Mesenchymal stem cell (in vitro differentiated cells and primary cell): ENCODE results near the gene OTUD4.

Experiments used
- DNase-seq: peaks from one replicate; pipeline ENCODE4 v3.0.0-alpha.2; 2013
- H2AFZ ChIP-seq: one replicate; pipeline ENCODE4 v1.6.1; 2013; ENCODE audit warnings: low read depth, mild to moderate bottlenecking, control low read depth, inconsistent platforms, low read length, moderate library complexity
- H2AK5ac ChIP-seq: 2 replicates; pipeline ENCODE4 v1.6.1; 2013; ENCODE audit warnings: low read length, moderate library complexity, mild to moderate bottlenecking, inconsistent platforms; ENCODE audit not compliant: severe bottlenecking
- H2BK120ac ChIP-seq: one replicate; pipeline ENCODE4 v1.6.1; 2013; ENCODE audit warnings: low read depth, mild to moderate bottlenecking, inconsistent platforms, low read length, moderate library complexity
- H2BK12ac ChIP-seq, 2 experiments: one replicate each; pipeline ENCODE4 v1.6.1; 2013; ENCODE audit warnings: inconsistent platforms in 2 of 2, low read length in 2 of 2, mild to moderate bottlenecking in 2 of 2, moderate library complexity in 2 of 2, control low read depth in 1 of 2
- H2BK15ac ChIP-seq: one replicate; pipeline ENCODE4 v1.6.1; 2013; ENCODE audit warnings: mild to moderate bottlenecking, low read depth, inconsistent platforms; ENCODE audit not compliant: poor library complexity, severe bottlenecking
- H2BK5ac ChIP-seq: 2 replicates; pipeline ENCODE4 v1.6.1; 2013; ENCODE audit warnings: low read depth, mild to moderate bottlenecking, low read length, control low read depth, inconsistent platforms; ENCODE audit not compliant: poor library complexity, severe bottlenecking
- H3K14ac ChIP-seq, 2 experiments: one replicate each; pipeline ENCODE4 v1.6.1; 2013; ENCODE audit warnings: inconsistent platforms in 2 of 2, low read length in 2 of 2, control low read depth in 1 of 2, mild to moderate bottlenecking in 1 of 2, moderate library complexity in 1 of 2
- H3K18ac ChIP-seq, 2 experiments: one replicate each; pipeline ENCODE4 v1.6.1; 2013; ENCODE audit warnings: inconsistent platforms in 2 of 2, low read length in 2 of 2, control low read depth in 1 of 2, low read depth in 1 of 2, mild to moderate bottlenecking in 1 of 2
- H3K23ac ChIP-seq, 2 experiments: one replicate each; pipeline ENCODE4 v1.6.1; 2013; ENCODE audit warnings: inconsistent platforms in 2 of 2, low read length in 2 of 2, mild to moderate bottlenecking in 2 of 2, moderate library complexity in 2 of 2, control low read depth in 1 of 2
- H3K27ac ChIP-seq: 2 replicates; pipeline ENCODE4 v1.5.1; 2013; ENCODE audit warnings: mild to moderate bottlenecking, moderate library complexity, low read length, control low read depth, inconsistent platforms; ENCODE audit not compliant: poor library complexity, severe bottlenecking
- H3K27me3 ChIP-seq, 2 experiments: 2 replicates each; pipeline versions ENCODE4 v1.6.1 to v1.7.0; 2013; ENCODE audit warnings: low read length in 2 of 2, mild to moderate bottlenecking in 2 of 2, moderate library complexity in 2 of 2, control low read depth in 1 of 2, inconsistent platforms in 1 of 2; ENCODE audit not compliant: control insufficient read depth in 1 of 2, insufficient read depth in 1 of 2
- H3K36me3 ChIP-seq, 2 experiments: 2 replicates each; pipeline versions ENCODE4 v1.6.1 to v1.7.0; 2013; ENCODE audit warnings: low read length in 2 of 2, control low read depth in 1 of 2, inconsistent platforms in 1 of 2, low read depth in 1 of 2, mild to moderate bottlenecking in 1 of 2; ENCODE audit not compliant: insufficient read depth in 2 of 2, control insufficient read depth in 1 of 2
- H3K4ac ChIP-seq, 2 experiments: one replicate each; pipeline ENCODE4 v1.6.1; 2013; ENCODE audit warnings: inconsistent platforms in 2 of 2, low read length in 2 of 2, mild to moderate bottlenecking in 2 of 2, moderate library complexity in 2 of 2, control low read depth in 1 of 2, low read depth in 1 of 2
- H3K4me1 ChIP-seq: 2 replicates; pipeline ENCODE4 v1.6.1; 2013; ENCODE audit warnings: low read depth, low read length, control low read depth; ENCODE audit not compliant: control insufficient read depth, insufficient read depth
- H3K4me2 ChIP-seq: 2 replicates; pipeline ENCODE4 v1.6.1; 2013; ENCODE audit warnings: low read length, mild to moderate bottlenecking, inconsistent platforms; ENCODE audit not compliant: poor library complexity, severe bottlenecking
- H3K4me3 ChIP-seq, 2 experiments: 2 replicates each; pipeline versions ENCODE4 v1.5.1 to v1.7.0; 2013; ENCODE audit warnings: low read length in 2 of 2, mild to moderate bottlenecking in 2 of 2, control low read depth in 1 of 2, low read depth in 1 of 2; ENCODE audit not compliant: insufficient read depth in 1 of 2
- H3K79me1 ChIP-seq: replicated peaks from 2 replicates; pipeline ENCODE4 v1.6.1; 2013; ENCODE audit warnings: mild to moderate bottlenecking, control low read depth, low read length, inconsistent platforms; ENCODE audit not compliant: poor library complexity, severe bottlenecking
- H3K9ac ChIP-seq: 2 replicates; pipeline ENCODE4 v1.7.0; 2013; ENCODE audit warnings: mild to moderate bottlenecking, low read length, moderate library complexity
- H3K9me3 ChIP-seq: 2 replicates; pipeline ENCODE4 v1.7.0; 2013; ENCODE audit warnings: mild to moderate bottlenecking, low read length; ENCODE audit not compliant: control insufficient read depth
- H4K8ac ChIP-seq: one replicate; pipeline ENCODE4 v1.6.1; 2013; ENCODE audit warnings: inconsistent platforms, mild to moderate bottlenecking, low read length, moderate library complexity
- H4K91ac ChIP-seq: one replicate; pipeline ENCODE4 v1.6.1; 2013; ENCODE audit warnings: mild to moderate bottlenecking, low read length, inconsistent platforms
- WGBS: methylation state at CpG from one replicate; pipeline ENCODE4 v1.1.7; 2013; ENCODE audit warnings: mixed read lengths; 5-methylcytosine and 5-hydroxymethylcytosine counted together

Gene OTUD4

GRCh38 chr4:145108128-145108527, 72.3 kb downstream of the OTUD4 start:
- Histone ChIP-seq H2BK15ac (no peak overlapping the region), H2AK5ac (no peak overlapping the region), H3K23ac (no peak overlapping the region), H3K36me3 (peaks cover 7 to 88% of the 10 kb centered on the region in 2 experiments), H3K18ac (no peak overlapping the region), H2AFZ (no peak overlapping the region), H3K27ac (no peak overlapping the region), H3K27me3 (no peaks in the 10 kb centered on the region), H3K9ac (no peak overlapping the region), H3K14ac (no peak overlapping the region), H3K9me3 (no peaks in the 10 kb centered on the region), H3K79me1 (peaks cover 3% of the 10 kb centered on the region), H2BK12ac (no peak overlapping the region), H4K91ac (no peak overlapping the region), H3K4ac (no peak overlapping the region), H4K8ac (no peak overlapping the region), H3K4me3 (no peak overlapping the region), H3K4me2 (no peak overlapping the region), H2BK5ac (no peak overlapping the region), H3K4me1 (no peaks in the 10 kb centered on the region), H2BK120ac (no peak overlapping the region)
- DNase-seq, result no peak

DNA sequence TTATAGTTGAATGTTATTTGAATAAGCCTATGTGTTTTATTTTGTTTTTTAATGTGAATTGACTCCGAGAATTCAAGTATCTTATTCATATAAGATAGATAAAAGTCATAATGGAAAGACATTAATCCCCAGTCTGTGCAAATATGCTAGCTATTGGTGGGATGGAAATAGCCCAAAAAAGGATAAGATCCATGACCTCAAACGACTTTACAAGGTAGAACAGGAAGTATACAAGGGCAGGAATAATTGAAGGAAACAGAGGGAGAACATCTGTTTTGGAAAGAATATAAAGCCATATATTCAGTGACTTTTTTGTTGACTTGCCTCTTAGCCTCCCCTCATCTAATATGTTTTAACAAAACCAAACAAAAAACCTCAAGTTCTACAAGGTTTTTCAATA, 73.3 kb downstream of the OTUD4 start:
- Histone ChIP-seq H3K9me3 (no peaks in the 10 kb centered on the region), H3K4me3 (no peak overlapping the region), H3K14ac (no peak overlapping the region), H2BK5ac (no peak overlapping the region), H3K4ac (no peak overlapping the region), H3K27me3 (no peaks in the 10 kb centered on the region), H3K27ac (no peak overlapping the region), H3K4me1 (no peaks in the 10 kb centered on the region), H3K9ac (no peak overlapping the region), H3K23ac (no peak overlapping the region), H4K8ac (no peak overlapping the region), H2BK120ac (no peak overlapping the region), H3K79me1 (peaks cover 3% of the 10 kb centered on the region), H2BK15ac (no peak overlapping the region), H3K4me2 (no peak overlapping the region), H3K36me3 (peaks cover 7 to 78% of the 10 kb centered on the region in 2 experiments), H2BK12ac (no peak overlapping the region), H2AFZ (no peak overlapping the region), H2AK5ac (no peak overlapping the region), H4K91ac (no peak overlapping the region), H3K18ac (no peak overlapping the region)
- 93% methylated on average over 1 of the region's 2 CpGs for WGBS
- no peak for DNase-seq

- Histone ChIP-seq H4K8ac (no peak overlapping the region), H3K18ac (no peak overlapping the region), H3K9me3 (no peaks in the 10 kb centered on the region), H3K23ac (no peak overlapping the region), H4K91ac (no peak overlapping the region), H2BK12ac (no peak overlapping the region), H3K4ac (no peak overlapping the region), H2BK5ac (peak overlapping the region; percentile 44), H3K79me1 (peaks cover 2% of the 10 kb centered on the region), H3K36me3 (peaks cover 0 to 46% of the 10 kb centered on the region in 2 experiments), H2BK120ac (no peak overlapping the region), H2AK5ac (no peak overlapping the region), H2BK15ac (no peak overlapping the region), H3K14ac (no peak overlapping the region), H3K4me1 (peaks cover 2% of the 10 kb centered on the region), H3K9ac (no peak overlapping the region), H3K27ac (no peak overlapping the region), H3K4me3 (no peak overlapping the region), H3K4me2 (no peak overlapping the region), H2AFZ (no peak overlapping the region), H3K27me3 (no peaks in the 10 kb centered on the region)
- DNase-seq, result no peak
- WGBS, result no CpG with 5 or more reads among the region's 3 CpGs
These were observed 76.9 kb downstream of the OTUD4 start for GRCh38 chr4:145103496-145103895.

GRCh38 chr4:145102619-145103018, 77.8 kb downstream of the OTUD4 start:
- H3K18ac ChIP-seq, result no peak overlapping the region
- H2AK5ac ChIP-seq, result no peak overlapping the region
- H3K79me1 ChIP-seq, result peaks cover 2% of the 10 kb centered on the region
- H2BK12ac ChIP-seq, result no peak overlapping the region
- no peak overlapping the region for H2BK5ac ChIP-seq
- no peak overlapping the region for H3K14ac ChIP-seq
- H2AFZ ChIP-seq, result no peak overlapping the region
- peaks cover 0 to 37% of the 10 kb centered on the region in 2 experiments for H3K36me3 ChIP-seq
- H2BK120ac ChIP-seq, result no peak overlapping the region
- no peak overlapping the region for H3K9ac ChIP-seq
- no peaks in the 10 kb centered on the region for H3K9me3 ChIP-seq
- DNase-seq, result no peak
- no peak overlapping the region for H3K4me2 ChIP-seq
- no peak overlapping the region for H4K91ac ChIP-seq
- no peak overlapping the region for H4K8ac ChIP-seq
- H3K27me3 ChIP-seq, result no peaks in the 10 kb centered on the region
- peaks cover 2% of the 10 kb centered on the region for H3K4me1 ChIP-seq
- H3K27ac ChIP-seq, result no peak overlapping the region
- no peak overlapping the region for H3K4me3 ChIP-seq
- WGBS, result 91% methylated on average over 2 of the region's 2 CpGs
- H3K4ac ChIP-seq, result no peak overlapping the region
- H3K23ac ChIP-seq, result no peak overlapping the region
- H2BK15ac ChIP-seq, result no peak overlapping the region
